Stimulated activated CD4-positive, alpha-beta T cell treated with anti-CD3 and anti-CD28 coated beads, Interleukin-1b, Interleukin-23, amount 100 ng/mL, for 24 hours (primary cell): ENCODE results near the gene GLUD2.
"Not testable (repeated sequence)": the region's sequence is repeated elsewhere in the genome, so short reads cannot be mapped to it uniquely, and the experiment has no call there.

Experiments used
- DNase-seq, 4 experiments: peaks; one replicate each; pipeline ENCODE4 v3.0.0-alpha.2; 2020; ENCODE audit warnings: low read depth in 4 of 4, low spot score in 1 of 4

GLUD2 gene

DNA sequence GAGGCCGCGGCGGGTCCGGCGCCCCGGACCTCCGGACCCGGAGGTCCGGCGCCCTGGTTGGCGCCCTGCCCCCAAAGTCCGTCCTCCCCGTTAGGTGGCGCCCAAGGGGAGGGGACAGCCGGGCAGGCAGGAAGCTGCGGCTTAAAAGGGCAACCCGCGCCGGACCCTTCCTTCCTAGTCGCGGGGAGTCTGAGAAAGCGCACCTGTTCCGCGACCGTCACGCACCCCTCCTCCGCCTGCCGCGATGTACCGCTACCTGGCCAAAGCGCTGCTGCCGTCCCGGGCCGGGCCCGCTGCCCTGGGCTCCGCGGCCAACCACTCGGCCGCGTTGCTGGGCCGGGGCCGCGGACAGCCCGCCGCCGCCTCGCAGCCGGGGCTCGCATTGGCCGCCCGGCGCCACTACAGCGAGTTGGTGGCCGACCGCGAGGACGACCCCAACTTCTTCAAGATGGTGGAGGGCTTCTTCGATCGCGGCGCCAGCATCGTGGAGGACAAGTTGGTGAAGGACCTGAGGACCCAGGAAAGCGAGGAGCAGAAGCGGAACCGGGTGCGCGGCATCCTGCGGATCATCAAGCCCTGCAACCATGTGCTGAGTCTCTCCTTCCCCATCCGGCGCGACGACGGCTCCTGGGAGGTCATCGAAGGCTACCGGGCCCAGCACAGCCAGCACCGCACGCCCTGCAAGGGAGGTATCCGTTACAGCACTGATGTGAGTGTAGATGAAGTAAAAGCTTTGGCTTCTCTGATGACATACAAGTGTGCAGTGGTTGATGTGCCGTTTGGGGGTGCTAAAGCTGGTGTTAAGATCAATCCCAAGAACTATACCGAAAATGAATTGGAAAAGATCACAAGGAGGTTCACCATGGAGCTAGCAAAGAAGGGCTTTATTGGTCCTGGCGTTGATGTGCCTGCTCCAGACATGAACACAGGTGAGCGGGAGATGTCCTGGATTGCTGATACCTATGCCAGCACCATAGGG, at the start of gene GLUD2:
TSS of gene GLUD2 (plus strand) at position 170 of the 979 bp plus-strand sequence. CDS start at position 245, 75 bp downstream.
- peak in 1 of 4 experiments; percentile 3 for DNase-seq

DNA sequence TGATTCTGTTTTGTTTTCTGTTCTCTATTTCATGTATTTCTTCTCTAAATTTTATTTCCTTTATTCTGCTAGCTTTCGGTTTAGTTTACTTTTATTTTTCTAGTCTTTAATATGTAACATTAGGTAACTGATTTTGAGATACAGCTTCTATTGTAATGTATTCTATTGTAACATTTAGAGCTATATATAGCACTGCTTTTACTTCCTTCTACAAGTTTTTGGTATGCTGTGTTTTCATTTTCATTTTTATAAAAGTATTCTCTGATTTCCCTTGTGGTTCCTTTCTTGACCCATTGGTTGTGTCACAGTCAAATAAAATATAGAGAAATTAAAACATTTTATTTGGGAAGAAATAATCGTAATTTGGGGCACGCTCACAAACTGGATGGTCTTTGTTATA, 48.0 kb upstream of the GLUD2 start:
- no peak for DNase-seq

- DNase-seq: no peak
Measured at GRCh38 chrX:121000589-121000988, 46.8 kb upstream of the GLUD2 start.

GRCh38 chrX:121008920-121009319, 38.5 kb upstream of the GLUD2 start:
- no peak for DNase-seq

GRCh38 chrX:121009764-121010163, 37.6 kb upstream of the GLUD2 start:
- no peak for DNase-seq

- DNase-seq: no peak
Measured at GRCh38 chrX:121010218-121010617, 37.2 kb upstream of the GLUD2 start.

GRCh38 chrX:121011254-121011653, 36.2 kb upstream of the GLUD2 start:
- no peak for DNase-seq

DNA sequence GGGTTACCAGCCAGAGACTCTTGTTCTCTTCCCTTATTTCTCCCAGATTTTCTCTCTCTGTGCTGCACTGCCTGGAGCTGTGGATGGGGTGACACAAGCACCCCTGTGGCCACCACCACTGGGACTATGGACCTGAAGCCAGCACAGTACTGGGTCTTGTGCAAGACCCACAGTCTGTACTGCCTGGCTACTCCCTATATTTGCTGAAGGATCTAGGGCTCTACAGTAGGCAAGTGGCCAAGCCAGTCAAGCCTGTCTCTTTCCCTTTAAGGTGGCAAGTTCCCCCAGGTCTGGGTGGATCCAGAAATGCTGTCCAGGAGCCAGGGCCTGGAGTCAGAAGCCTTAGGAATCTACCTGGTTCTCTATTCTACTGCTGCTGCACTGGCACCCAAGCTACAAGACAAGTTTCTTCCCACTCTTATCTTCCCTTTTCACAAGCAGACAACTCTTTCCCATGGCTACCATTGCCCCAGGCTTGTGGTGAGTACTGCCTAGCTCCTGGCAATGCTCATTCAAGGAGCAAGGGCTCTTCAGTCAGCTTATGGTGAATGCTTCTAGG, 33.4 kb upstream of the GLUD2 start:
- DNase-seq: no peak

DNA sequence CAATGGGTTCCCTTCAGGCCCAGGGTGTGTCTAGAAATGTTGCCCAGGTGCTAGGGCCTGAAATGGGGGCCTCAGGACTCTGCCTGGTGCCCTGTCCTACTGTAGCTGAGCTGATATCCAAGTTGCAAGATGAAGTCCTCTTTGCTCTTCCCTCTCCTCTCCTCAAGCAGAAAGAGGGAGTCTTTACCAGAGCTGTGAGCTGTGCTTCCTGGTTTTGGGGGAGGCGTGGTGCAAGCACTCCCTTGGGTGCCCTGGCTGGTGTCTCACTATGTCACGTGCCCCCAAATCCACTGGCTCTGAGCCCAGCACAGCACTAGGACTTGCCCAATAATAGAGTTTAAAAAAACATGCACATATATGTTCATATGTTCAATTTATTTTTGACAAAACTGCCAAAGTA, 32.6 kb upstream of the GLUD2 start:
- DNase-seq: no peak

- no peak for DNase-seq
Measured at GRCh38 chrX:121028419-121028818, 19.0 kb upstream of the GLUD2 start.

DNA sequence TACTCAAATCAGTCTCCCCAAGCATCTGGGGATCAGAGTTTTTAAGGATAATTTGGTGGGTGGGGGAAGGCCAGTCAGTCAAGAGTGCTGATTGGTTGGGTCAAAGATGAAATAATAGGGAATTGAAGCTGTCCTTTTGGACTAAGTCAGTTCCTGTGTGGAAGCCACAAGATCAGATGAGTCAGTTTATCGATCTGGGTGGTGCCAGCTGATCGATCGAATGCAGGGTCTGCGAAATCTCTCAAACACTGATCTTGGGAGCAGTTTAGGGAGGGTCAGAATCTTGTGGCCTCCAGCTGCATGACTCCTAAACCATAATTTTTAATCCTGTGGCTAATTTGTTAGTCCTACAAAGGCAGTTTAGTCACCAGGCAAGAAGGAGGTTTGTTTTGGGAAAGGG, 17.3 kb upstream of the GLUD2 start:
- no peak for DNase-seq

DNA sequence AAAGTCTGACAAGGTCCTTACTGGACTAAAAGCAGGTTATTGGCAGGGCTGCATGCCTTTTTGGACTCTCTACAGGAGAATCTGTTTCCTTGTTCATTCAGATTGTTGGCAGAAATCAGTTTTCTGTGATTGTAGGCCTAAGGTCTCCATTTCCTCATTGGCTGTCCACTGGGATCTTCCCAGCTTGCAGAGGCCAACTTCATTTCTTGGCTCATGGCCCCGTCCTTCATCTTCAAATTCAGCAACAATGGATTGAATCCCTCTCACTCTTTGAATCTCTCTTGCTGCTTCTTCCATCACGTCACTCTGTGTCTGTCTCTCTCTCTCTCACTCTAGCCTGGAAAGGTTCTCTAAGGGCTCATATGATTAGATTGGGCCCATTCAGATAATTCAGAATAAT, 14.9 kb upstream of the GLUD2 start:
- no peak for DNase-seq

- DNase-seq: no peak
Measured at GRCh38 chrX:121036137-121036536, 11.3 kb upstream of the GLUD2 start.

GRCh38 chrX:121036951-121037350, 10.5 kb upstream of the GLUD2 start:
- no peak for DNase-seq

DNA sequence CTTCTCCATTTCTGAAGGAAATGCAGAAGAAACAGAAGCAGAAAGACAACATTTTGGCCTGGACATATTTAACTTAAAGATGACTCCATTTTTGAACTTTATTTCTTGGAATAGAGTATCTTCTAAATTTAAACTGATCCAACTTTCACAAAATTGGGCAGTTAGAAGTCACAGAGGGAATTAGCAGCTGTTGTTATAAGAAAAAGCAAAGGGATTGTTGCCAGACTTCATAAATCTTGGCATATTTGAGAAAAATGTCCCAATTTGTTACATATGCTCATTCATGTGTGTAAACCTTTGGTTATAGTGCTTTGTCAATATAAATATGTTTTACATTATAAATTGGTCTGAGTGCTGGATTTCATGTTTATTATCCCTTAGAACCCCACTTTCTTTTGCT, 3.4 kb downstream of the GLUD2 start:
- DNase-seq: no peak

DNA sequence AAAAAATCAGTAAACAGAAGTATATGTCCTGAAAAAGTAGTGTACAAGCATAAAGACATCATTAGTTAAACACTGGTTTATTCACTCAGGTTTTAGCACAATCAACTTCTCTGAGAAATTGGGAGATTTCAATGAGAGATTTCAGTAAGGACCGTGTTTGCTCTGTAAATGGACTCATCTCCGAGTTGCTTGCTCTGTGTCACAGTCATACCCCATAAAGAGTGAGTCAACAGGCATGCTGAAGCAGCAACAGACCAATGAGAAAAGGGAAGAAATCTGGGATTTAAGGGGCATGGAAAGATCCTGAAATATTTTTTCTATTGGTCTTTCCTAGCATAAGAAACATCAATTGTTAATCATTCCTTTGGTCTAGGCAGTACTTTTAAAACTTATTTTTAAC, 4.7 kb downstream of the GLUD2 start:
- DNase-seq: no peak

GRCh38 chrX:121062289-121062688, 14.9 kb downstream of the GLUD2 start:
- DNase-seq: no peak

DNA sequence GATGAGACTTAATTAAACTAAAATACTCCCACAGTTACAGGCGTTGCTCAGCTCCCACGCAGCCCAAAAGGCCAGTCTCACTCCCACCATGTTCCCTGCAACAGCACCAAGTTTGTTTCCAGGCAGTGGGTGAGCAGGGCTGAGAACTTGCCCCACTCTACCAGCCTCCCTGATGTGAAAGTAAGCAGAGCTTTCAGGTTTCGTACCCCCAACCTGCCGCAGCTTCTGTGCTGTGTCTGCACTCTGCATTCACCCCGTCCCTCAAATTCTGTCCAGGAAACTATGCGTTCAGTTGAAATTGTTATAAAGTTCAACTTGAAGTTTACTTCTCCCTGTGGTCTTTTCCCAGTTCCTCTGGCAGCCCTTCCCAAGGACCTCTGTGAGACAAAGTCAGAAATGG, 17.2 kb downstream of the GLUD2 start:
- DNase-seq: no peak

- not testable (repeated sequence) for DNase-seq
Measured at GRCh38 chrX:121084247-121084646, 36.8 kb downstream of the GLUD2 start.

GRCh38 chrX:121084903-121085611, 37.6 kb downstream of the GLUD2 start:
- no peak for DNase-seq

GRCh38 chrX:121085612-121086010, 38.2 kb downstream of the GLUD2 start:
- DNase-seq: no peak

- no peak for DNase-seq
Measured at GRCh38 chrX:121093011-121093410, 45.6 kb downstream of the GLUD2 start.
